Lung microvascular endothelial cell (primary cell): ENCODE data around the gene DNAJA1. TPM values are rescaled to one million over a fixed set of nuclear protein-coding genes. Genes with fewer than 3 reads are reported as not detected.
"Not testable (repeated sequence)": the region's sequence is repeated elsewhere in the genome, so short reads cannot be mapped to it uniquely, and the experiment has no call there.

Experiments used
- DNase-seq, 2 donors: peaks; one replicate each; pipeline versions ENCODE4 v3.0.0 to v3.0.0-alpha.2; 2010; ENCODE audit warnings: low read depth in 2 of 2
- total RNA-seq: library from RNA; depleted of rRNA; stranded (reverse); fragments of >200 nt; gene quantifications from 2 replicates; pipeline ENCODE4 v1.2.1, GENCODE V29; 2014

DNAJA1 gene
- total RNA-seq, result 80.4 and 111 TPM in 2 replicates

- DNase-seq, result peak; percentile 95 to 96
Measured at GRCh38 chr9:33024966-33025571, at the start of gene DNAJA1. DNAJA1 (plus strand) TSS chr9:33025273; CDS start chr9:33026485, 1,212 bp downstream.

GRCh38 chr9:32978051-32978450 lies 47.0 kb upstream of the DNAJA1 start:
- no peak for DNase-seq

- DNase-seq, result peak in 1 of 2 donors; percentile 27
Measured at GRCh38 chr9:32986971-32987370, 38.1 kb upstream of the DNAJA1 start.

- DNase-seq, result no peak
Measured at GRCh38 chr9:32989660-32990059, 35.4 kb upstream of the DNAJA1 start.

GRCh38 chr9:32991897-32992594 lies 33.0 kb upstream of the DNAJA1 start:
- no peak for DNase-seq

- no peak for DNase-seq
Measured at GRCh38 chr9:32992595-32993238, 32.4 kb upstream of the DNAJA1 start.

GRCh38 chr9:33000682-33001055 lies 24.4 kb upstream of the DNAJA1 start:
- peak; percentile 11 to 21 for DNase-seq

- DNase-seq, result not testable (repeated sequence)
Measured at GRCh38 chr9:33005335-33005734, 19.7 kb upstream of the DNAJA1 start.

- DNase-seq, result no peak
Measured at GRCh38 chr9:33007755-33008154, 17.3 kb upstream of the DNAJA1 start.

- no peak for DNase-seq
Measured at GRCh38 chr9:33011831-33012230, 13.2 kb upstream of the DNAJA1 start.

GRCh38 chr9:33012328-33013069 lies 12.6 kb upstream of the DNAJA1 start:
- no peak for DNase-seq

- DNase-seq, result no peak
Measured at GRCh38 chr9:33013962-33014664, 11.0 kb upstream of the DNAJA1 start.

GRCh38 chr9:33014665-33015014 lies 10.4 kb upstream of the DNAJA1 start:
- DNase-seq, result no peak

GRCh38 chr9:33017283-33018041 lies 7.6 kb upstream of the DNAJA1 start:
- no peak for DNase-seq

GRCh38 chr9:33019797-33020196 lies 5.3 kb upstream of the DNAJA1 start:
- no peak for DNase-seq

GRCh38 chr9:33022303-33022702 lies 2.8 kb upstream of the DNAJA1 start:
- no peak for DNase-seq

GRCh38 chr9:33022755-33023154 lies 2.3 kb upstream of the DNAJA1 start:
- no peak for DNase-seq

- no peak for DNase-seq
Measured at GRCh38 chr9:33023661-33024060, 1.4 kb upstream of the DNAJA1 start.

GRCh38 chr9:33024126-33024965 lies 727 bp upstream of the DNAJA1 start:
- DNase-seq, result peak; percentile 44 to 48
